ENCODE results near the gene SIGLEC12.

SIGLEC12 gene

DNA sequence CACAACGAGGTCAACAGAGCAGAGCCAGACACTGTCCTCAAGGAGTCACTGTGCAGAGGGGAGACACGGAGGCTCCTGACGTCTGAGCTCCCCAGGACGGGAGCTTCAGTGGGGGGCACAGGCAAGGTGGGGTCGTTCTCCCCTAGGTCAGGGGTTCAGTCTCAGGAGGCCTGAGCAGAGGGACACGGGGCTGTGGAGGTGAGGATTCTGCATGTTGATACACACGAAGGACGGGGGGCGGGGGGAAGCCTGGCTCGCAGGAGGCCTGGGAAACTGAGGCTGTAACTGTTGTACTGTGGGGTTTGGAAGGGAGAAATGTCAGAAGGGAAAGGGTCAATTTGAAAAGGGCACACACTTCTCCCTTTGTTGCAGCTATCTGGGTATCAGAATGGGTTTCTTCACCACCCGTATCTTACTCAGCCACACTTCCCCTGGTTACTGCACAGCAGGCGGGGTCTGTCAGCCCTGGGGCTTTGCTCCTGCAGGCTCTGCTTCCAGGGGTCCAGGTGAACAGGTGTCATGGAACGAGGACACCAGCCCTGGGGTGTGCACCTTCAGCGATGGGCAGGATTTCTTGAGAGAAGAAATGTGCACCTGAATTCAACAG is 42.6 kb downstream of the SIGLEC12 start (continued):
- TF ChIP-seq, protein P1, sequence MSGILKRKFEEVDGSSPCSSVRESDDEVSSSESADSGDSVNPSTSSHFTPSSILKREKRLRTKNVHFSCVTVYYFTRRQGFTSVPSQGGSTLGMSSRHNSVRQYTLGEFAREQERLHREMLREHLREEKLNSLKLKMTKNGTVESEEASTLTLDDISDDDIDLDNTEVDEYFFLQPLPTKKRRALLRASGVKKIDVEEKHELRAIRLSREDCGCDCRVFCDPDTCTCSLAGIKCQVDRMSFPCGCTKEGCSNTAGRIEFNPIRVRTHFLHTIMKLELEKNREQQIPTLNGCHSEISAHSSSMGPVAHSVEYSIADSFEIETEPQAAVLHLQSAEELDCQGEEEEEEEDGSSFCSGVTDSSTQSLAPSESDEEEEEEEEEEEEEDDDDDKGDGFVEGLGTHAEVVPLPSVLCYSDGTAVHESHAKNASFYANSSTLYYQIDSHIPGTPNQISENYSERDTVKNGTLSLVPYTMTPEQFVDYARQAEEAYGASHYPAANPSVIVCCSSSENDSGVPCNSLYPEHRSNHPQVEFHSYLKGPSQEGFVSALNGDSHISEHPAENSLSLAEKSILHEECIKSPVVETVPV (CRISPR knock-in tag; IDR thresholded peaks at IDR 0.05), result no peak
- TF ChIP-seq BACH2 (CRISPR knock-in tag; IDR thresholded peaks at IDR 0.05; ENCODE audit: borderline replicate concordance) (no peak), ZC3H10 (CRISPR knock-in tag; IDR thresholded peaks at IDR 0.05) (no peak)

DNA sequence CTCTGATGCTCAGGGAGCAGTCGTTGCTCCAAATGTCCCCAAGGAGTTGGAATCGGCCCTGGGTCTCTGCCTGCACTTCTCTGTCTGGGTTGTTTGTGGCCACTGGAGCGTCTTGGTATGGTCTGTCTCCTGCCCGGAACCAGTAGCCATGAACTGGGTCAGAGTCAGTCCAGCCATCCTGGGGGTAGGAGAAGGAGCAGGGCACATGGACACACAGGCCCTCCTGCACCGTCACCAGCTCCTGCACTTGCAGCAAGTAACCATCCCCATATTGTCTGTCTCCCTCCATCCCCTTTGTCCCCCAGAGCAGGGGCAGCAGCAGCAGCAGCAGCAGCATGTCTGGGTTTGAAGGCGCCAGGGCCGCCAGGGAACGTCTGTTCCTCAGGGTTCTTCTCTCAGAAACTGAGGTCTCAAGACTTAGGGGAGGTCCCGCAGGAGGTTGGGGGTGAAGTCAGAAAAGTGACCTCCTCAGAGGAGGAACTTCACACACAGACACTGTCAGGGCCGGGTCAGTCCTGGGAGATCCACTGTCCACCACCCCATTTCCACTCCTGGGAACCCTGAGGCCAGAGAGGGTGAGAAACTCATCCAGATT is 43.5 kb downstream of the SIGLEC12 start, which contains the start of gene SIGLEC8:
SIGLEC8 (minus strand) TSS at position 404 of the 595 bp plus-strand sequence; CDS start at position 337, 67 bp downstream.
- TF ChIP-seq ZNF70 (CRISPR knock-in tag; IDR thresholded peaks at IDR 0.05) (no peak), ZFP3 (CRISPR knock-in tag; IDR thresholded peaks at IDR 0.05) (no peak), CSDC2 (CRISPR knock-in tag; IDR thresholded peaks at IDR 0.05) (no peak), ZNF565 (CRISPR knock-in tag; conservative IDR thresholded peaks at IDR 0.05; ENCODE audit: low read depth) (no peak), GLIS3 (CRISPR knock-in tag; IDR thresholded peaks at IDR 0.05) (no peak), ESRRG (CRISPR knock-in tag; IDR thresholded peaks at IDR 0.05) (no peak), ARNTL (CRISPR knock-in tag; IDR thresholded peaks at IDR 0.05; ENCODE audit: borderline replicate concordance, low read depth) (no peak), ZNF8 (CRISPR knock-in tag; IDR thresholded peaks at IDR 0.05) (no peak), ZC3H10 (CRISPR knock-in tag; IDR thresholded peaks at IDR 0.05) (no peak), ISL1 (CRISPR knock-in tag; IDR thresholded peaks at IDR 0.05) (no peak), BACH2 (CRISPR knock-in tag; IDR thresholded peaks at IDR 0.05; ENCODE audit: borderline replicate concordance) (no peak), TOX (CRISPR knock-in tag; IDR thresholded peaks at IDR 0.05; ENCODE audit: borderline replicate concordance) (no peak), PPARA (CRISPR knock-in tag; IDR thresholded peaks at IDR 0.05; ENCODE audit: borderline replicate concordance) (no peak), SNAI2 (CRISPR knock-in tag; IDR thresholded peaks at IDR 0.05) (no peak), OSR1 (CRISPR knock-in tag; IDR thresholded peaks at IDR 0.05) (no peak)
- TF ChIP-seq, protein P1 (CRISPR knock-in tag; IDR thresholded peaks at IDR 0.05), result no peak
- TF ChIP-seq, protein P2, sequence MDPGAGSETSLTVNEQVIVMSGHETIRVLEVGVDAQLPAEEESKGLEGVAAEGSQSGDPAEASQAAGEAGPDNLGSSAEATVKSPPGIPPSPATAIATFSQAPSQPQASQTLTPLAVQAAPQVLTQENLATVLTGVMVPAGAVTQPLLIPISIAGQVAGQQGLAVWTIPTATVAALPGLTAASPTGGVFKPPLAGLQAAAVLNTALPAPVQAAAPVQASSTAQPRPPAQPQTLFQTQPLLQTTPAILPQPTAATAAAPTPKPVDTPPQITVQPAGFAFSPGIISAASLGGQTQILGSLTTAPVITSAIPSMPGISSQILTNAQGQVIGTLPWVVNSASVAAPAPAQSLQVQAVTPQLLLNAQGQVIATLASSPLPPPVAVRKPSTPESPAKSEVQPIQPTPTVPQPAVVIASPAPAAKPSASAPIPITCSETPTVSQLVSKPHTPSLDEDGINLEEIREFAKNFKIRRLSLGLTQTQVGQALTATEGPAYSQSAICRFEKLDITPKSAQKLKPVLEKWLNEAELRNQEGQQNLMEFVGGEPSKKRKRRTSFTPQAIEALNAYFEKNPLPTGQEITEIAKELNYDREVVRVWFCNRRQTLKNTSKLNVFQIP (CRISPR knock-in tag; IDR thresholded peaks at IDR 0.05; ENCODE audit: borderline replicate concordance, low read depth), result no peak
- TF ChIP-seq, protein P3, sequence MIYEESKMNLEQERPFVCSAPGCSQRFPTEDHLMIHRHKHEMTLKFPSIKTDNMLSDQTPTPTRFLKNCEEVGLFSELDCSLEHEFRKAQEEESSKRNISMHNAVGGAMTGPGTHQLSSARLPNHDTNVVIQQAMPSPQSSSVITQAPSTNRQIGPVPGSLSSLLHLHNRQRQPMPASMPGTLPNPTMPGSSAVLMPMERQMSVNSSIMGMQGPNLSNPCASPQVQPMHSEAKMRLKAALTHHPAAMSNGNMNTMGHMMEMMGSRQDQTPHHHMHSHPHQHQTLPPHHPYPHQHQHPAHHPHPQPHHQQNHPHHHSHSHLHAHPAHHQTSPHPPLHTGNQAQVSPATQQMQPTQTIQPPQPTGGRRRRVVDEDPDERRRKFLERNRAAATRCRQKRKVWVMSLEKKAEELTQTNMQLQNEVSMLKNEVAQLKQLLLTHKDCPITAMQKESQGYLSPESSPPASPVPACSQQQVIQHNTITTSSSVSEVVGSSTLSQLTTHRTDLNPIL (CRISPR knock-in tag; IDR thresholded peaks at IDR 0.05; ENCODE audit: low read depth), result no peak
- TF ChIP-seq, protein P4, sequence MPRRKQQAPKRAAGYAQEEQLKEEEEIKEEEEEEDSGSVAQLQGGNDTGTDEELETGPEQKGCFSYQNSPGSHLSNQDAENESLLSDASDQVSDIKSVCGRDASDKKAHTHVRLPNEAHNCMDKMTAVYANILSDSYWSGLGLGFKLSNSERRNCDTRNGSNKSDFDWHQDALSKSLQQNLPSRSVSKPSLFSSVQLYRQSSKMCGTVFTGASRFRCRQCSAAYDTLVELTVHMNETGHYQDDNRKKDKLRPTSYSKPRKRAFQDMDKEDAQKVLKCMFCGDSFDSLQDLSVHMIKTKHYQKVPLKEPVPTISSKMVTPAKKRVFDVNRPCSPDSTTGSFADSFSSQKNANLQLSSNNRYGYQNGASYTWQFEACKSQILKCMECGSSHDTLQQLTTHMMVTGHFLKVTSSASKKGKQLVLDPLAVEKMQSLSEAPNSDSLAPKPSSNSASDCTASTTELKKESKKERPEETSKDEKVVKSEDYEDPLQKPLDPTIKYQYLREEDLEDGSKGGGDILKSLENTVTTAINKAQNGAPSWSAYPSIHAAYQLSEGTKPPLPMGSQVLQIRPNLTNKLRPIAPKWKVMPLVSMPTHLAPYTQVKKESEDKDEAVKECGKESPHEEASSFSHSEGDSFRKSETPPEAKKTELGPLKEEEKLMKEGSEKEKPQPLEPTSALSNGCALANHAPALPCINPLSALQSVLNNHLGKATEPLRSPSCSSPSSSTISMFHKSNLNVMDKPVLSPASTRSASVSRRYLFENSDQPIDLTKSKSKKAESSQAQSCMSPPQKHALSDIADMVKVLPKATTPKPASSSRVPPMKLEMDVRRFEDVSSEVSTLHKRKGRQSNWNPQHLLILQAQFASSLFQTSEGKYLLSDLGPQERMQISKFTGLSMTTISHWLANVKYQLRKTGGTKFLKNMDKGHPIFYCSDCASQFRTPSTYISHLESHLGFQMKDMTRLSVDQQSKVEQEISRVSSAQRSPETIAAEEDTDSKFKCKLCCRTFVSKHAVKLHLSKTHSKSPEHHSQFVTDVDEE (CRISPR knock-in tag; IDR thresholded peaks at IDR 0.05), result no peak
- TF ChIP-seq, protein P5, sequence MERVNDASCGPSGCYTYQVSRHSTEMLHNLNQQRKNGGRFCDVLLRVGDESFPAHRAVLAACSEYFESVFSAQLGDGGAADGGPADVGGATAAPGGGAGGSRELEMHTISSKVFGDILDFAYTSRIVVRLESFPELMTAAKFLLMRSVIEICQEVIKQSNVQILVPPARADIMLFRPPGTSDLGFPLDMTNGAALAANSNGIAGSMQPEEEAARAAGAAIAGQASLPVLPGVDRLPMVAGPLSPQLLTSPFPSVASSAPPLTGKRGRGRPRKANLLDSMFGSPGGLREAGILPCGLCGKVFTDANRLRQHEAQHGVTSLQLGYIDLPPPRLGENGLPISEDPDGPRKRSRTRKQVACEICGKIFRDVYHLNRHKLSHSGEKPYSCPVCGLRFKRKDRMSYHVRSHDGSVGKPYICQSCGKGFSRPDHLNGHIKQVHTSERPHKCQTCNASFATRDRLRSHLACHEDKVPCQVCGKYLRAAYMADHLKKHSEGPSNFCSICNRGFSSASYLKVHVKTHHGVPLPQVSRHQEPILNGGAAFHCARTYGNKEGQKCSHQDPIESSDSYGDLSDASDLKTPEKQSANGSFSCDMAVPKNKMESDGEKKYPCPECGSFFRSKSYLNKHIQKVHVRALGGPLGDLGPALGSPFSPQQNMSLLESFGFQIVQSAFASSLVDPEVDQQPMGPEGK (CRISPR knock-in tag; IDR thresholded peaks at IDR 0.05; ENCODE audit: borderline replicate concordance), result no peak
- ATAC-seq, result no peak
